HepG2 (cell line): ENCODE measurements around the gene ADAMTS14. TPM values are rescaled to one million over a fixed set of nuclear protein-coding genes. Genes with fewer than 3 reads are reported as not detected.

Source experiments
- ATAC-seq: fragments of 200-7000 bp; cut with Tn5 transposase; 3 replicates; pipeline ENCODE4 v1.9.1; 2020; ENCODE audit warnings: mild to moderate bottlenecking, moderate library complexity
- BruUV-seq: library from RNA; stranded (reverse); fragments of 400-500 nt; replicated peaks from 2 replicates; lab custom pipeline; 2021; lab: Mats Ljungman, UMichigan
- CTCF ChIA-PET: fragments of 300-600 bp; formaldehyde crosslinking; extraction: SDS; loops from one replicate; lab custom pipeline; 2021; ENCODE audit warnings: low total read pairs, inconsistent platforms, low intra/inter-chr PET ratio; lab: Yijun Ruan, JAX
- POLR2A ChIA-PET: fragments of 350-600 bp; sonication (Branson Sonifier 250); formaldehyde crosslinking; loops from one replicate; lab custom pipeline; 2020; ENCODE audit warnings: antibody characterized with exemption, inconsistent platforms; lab: Yijun Ruan, JAX
- DNase-seq: peaks from one replicate; pipeline ENCODE4 v3.0.0-alpha.2; 2015; ENCODE audit warnings: low spot score
- FAIRE-seq: peaks from 3 replicates; lab custom pipeline; 2011; peaks lifted over from hg19 to GRCh38; lab: Jason Lieb, UNC
- H2AFZ ChIP-seq: one replicate; pipeline ENCODE4 v1.6.1; 2011; ENCODE audit warnings: low read length, inconsistent platforms
- H3K27ac ChIP-seq: fragments of 300-600 bp; 3 replicates; pipeline ENCODE4 v1.8.0; 2011; ENCODE audit warnings: mixed run types, mild to moderate bottlenecking, mixed read lengths, low read length, inconsistent platforms; ENCODE audit not compliant: insufficient read depth; ENCODE audit errors: extremely low read length
- H3K27me3 ChIP-seq, 2 experiments: fragments of 200-600 bp in 1 of 2; 2 replicates in 1 of 2; 3 replicates in 1 of 2; pipeline versions ENCODE4 v1.6.0 to v1.8.0; 2011; ENCODE audit warnings: low read length in 2 of 2, mild to moderate bottlenecking in 2 of 2, moderate library complexity in 2 of 2, inconsistent platforms in 1 of 2; ENCODE audit not compliant: insufficient read depth in 2 of 2, control insufficient read depth in 1 of 2
- H3K36me3 ChIP-seq, 2 experiments: fragments of 200-600 bp in 1 of 2; replicated peaks in 1 of 2; 2 replicates in 1 of 2; 3 replicates in 1 of 2; pipeline versions ENCODE4 v1.5.1 to v1.8.0; 2011; ENCODE audit warnings: low read length in 2 of 2, inconsistent platforms in 1 of 2; ENCODE audit not compliant: insufficient read depth in 2 of 2, control insufficient read depth in 1 of 2
- H3K4me1 ChIP-seq: 2 replicates; pipeline ENCODE4 v1.5.1; 2012; ENCODE audit warnings: low read length, inconsistent platforms; ENCODE audit not compliant: insufficient read depth
- H3K4me2 ChIP-seq: 2 replicates; pipeline ENCODE4 v1.6.0; 2011; ENCODE audit warnings: low read depth, low read length, inconsistent platforms
- H3K4me3 ChIP-seq, 3 experiments: fragments of 200-600 bp in 1 of 3; sonication (generic), shearing (Covaris generic) in 1 of 3; replicated peaks in 1 of 3; 2 replicates each; pipeline ENCODE4 v1.5.1; 2011 to 2016; ENCODE audit warnings: low read length in 3 of 3, inconsistent platforms in 2 of 3, low read depth in 2 of 3, mild to moderate bottlenecking in 2 of 3, control low read depth in 1 of 3, mixed read lengths in 1 of 3; ENCODE audit not compliant: insufficient read depth in 1 of 3
- H3K79me2 ChIP-seq: one replicate; pipeline ENCODE4 v1.6.1; 2011; ENCODE audit warnings: low read length, inconsistent platforms; ENCODE audit not compliant: insufficient read depth
- H3K9ac ChIP-seq: 2 replicates; pipeline ENCODE4 v1.6.0; 2011; ENCODE audit warnings: mild to moderate bottlenecking, low read depth, low read length, inconsistent platforms; ENCODE audit not compliant: insufficient read depth
- H3K9me3 ChIP-seq: 2 replicates; pipeline ENCODE4 v1.5.1; 2012; ENCODE audit warnings: mild to moderate bottlenecking, low read length
- H4K20me1 ChIP-seq: 2 replicates; pipeline ENCODE4 v1.6.0; 2011; ENCODE audit warnings: inconsistent platforms, mild to moderate bottlenecking, low read length, moderate library complexity; ENCODE audit not compliant: insufficient read depth
- ELF1 ChIP-seq: sonication (generic); formaldehyde crosslinking; IDR thresholded peaks from 2 replicates; pipeline ENCODE4 v1.4.0; 2020; ENCODE audit warnings: missing genetic modification reagents
- ELF3 ChIP-seq: IDR thresholded peaks from 2 replicates; pipeline ENCODE4 v1.6.1; 2016; ENCODE audit warnings: missing genetic modification reagents, missing compliant biosample characterization
- GABPA ChIP-seq, 2 experiments: IDR thresholded peaks; 2 replicates each; pipeline ENCODE4 v1.6.1; 2011 to 2016; ENCODE audit warnings: low read depth in 2 of 2, low read length in 1 of 2, missing biosample characterization in 1 of 2, missing genetic modification characterization in 1 of 2
- GZF1 ChIP-seq: sonication (generic); formaldehyde crosslinking; IDR thresholded peaks from 2 replicates; pipeline ENCODE4 v1.5.1; 2020; ENCODE audit warnings: mild to moderate bottlenecking, missing genetic modification reagents
- HNF4A ChIP-seq: sonication (generic); formaldehyde crosslinking; IDR thresholded peaks from 2 replicates; pipeline ENCODE4 v1.4.0; 2020; ENCODE audit warnings: missing genetic modification reagents
- HNRNPUL1 ChIP-seq: fragments of 200-400 bp; formaldehyde crosslinking; IDR thresholded peaks from 2 replicates; pipeline ENCODE4 v1.6.1; 2017; ENCODE audit warnings: low read depth, mild to moderate bottlenecking, low read length, moderate library complexity
- JUN ChIP-seq: sonication (generic); formaldehyde crosslinking; IDR thresholded peaks from 2 replicates; pipeline ENCODE4 v1.4.0; 2020; ENCODE audit warnings: mild to moderate bottlenecking, missing genetic modification reagents
- MAFF ChIP-seq: IDR thresholded peaks from 2 replicates; pipeline ENCODE4 v1.6.1; 2011; ENCODE audit warnings: low read depth, low read length, improper control_type of control experiment
- MAFK ChIP-seq, 2 experiments: IDR thresholded peaks in 1 of 2; conservative IDR thresholded peaks in 1 of 2; 2 replicates each; pipeline ENCODE4 v1.6.1; 2011; ENCODE audit warnings: improper control_type of control experiment in 2 of 2, low read length in 2 of 2
- NCOA2 ChIP-seq: sonication (generic); formaldehyde crosslinking; IDR thresholded peaks from 2 replicates; pipeline ENCODE4 v1.8.0; 2022; ENCODE audit warnings: inconsistent platforms
- PAXIP1 ChIP-seq: sonication (generic); formaldehyde crosslinking; conservative IDR thresholded peaks from 2 replicates; pipeline ENCODE4 v1.4.0; 2020; ENCODE audit warnings: mild to moderate bottlenecking, missing genetic modification reagents, moderate library complexity
- SATB2 ChIP-seq: sonication (generic); formaldehyde crosslinking; IDR thresholded peaks from 2 replicates; pipeline ENCODE4 v1.5.0; 2020; ENCODE audit warnings: missing genetic modification reagents
- SRF ChIP-seq: IDR thresholded peaks from 2 replicates; pipeline ENCODE4 v1.6.1; 2011; ENCODE audit warnings: mild to moderate bottlenecking, low read depth, low read length, moderate library complexity
- STAT5B ChIP-seq: sonication (generic); formaldehyde crosslinking; IDR thresholded peaks from 2 replicates; pipeline ENCODE4 v1.4.0; 2020; ENCODE audit warnings: missing genetic modification reagents
- ZEB1 ChIP-seq: IDR thresholded peaks from 2 replicates; pipeline ENCODE4 v1.6.1; 2012; ENCODE audit warnings: mild to moderate bottlenecking, low read depth, inconsistent platforms; ENCODE audit not compliant: insufficient replicate concordance
- ZFP90 ChIP-seq: sonication (generic); formaldehyde crosslinking; IDR thresholded peaks from 2 replicates; pipeline ENCODE4 v1.8.0; 2022; ENCODE audit warnings: missing genetic modification reagents, mild to moderate bottlenecking, inconsistent platforms, borderline replicate concordance
- ZNF350 ChIP-seq: sonication (generic); formaldehyde crosslinking; IDR thresholded peaks from 2 replicates; pipeline ENCODE4 v1.4.0; 2020; ENCODE audit warnings: mild to moderate bottlenecking, low read depth, missing genetic modification reagents, borderline replicate concordance
- WGBS: methylation state at CpG from one replicate; pipeline ENCODE4 v1.1.6; 2017; ENCODE audit warnings: low lambda C conversion rate; 5-methylcytosine and 5-hydroxymethylcytosine counted together
- in situ Hi-C: cut with HindIII; loops from 2 replicates; pipeline ENCODE4 v1.10.0; 2017; ENCODE audit warnings: low pct_unique_long_range_greater_than_20kb; ENCODE audit not compliant: extremely low pct_ligation_motif_present
- intact Hi-C: fragments of 100-400 bp; cut with micrococcal nuclease; formaldehyde crosslinking; loops from one replicate; pipeline ENCODE4 v1.10.0; 2022; ENCODE audit not compliant: unreplicated experiment
- polyA plus RNA-seq, 8 experiments: library from polyadenylated mRNA; depleted of rRNA in 3 of 8; stranded (reverse) in 7 of 8; unstranded in 1 of 8; fragments of >200 nt; fragmentation: Illumina TruSeq in 4 of 8; extraction: Trizol in 4 of 8; gene quantifications; 2 replicates each; pipeline versions ENCODE4 v1.2.1 to v1.2.3, GENCODE V29; 2011 to 2016; ENCODE audit warnings: low read depth in 4 of 8, missing spikeins in 1 of 8, mixed read lengths in 1 of 8; ENCODE audit not compliant: insufficient read depth in 1 of 8
- total RNA-seq, 5 experiments: library from RNA; depleted of rRNA; stranded (reverse); fragments of >200 nt; fragmentation: Illumina TruSeq; extraction: Trizol; gene quantifications; 2 replicates each; pipeline ENCODE4 v1.2.3, GENCODE V29; 2016; ENCODE audit warnings: low read depth in 1 of 5

ADAMTS14 gene
- total and polyA plus RNA-seq, 2 of the 13 experiments (the other 11 are each of a cell fraction or from before 2014, with no cell fraction given), result 0.04 to 0.07 TPM

- Histone ChIP-seq H3K4me3 (peak overlapping the region in 1 of 3 experiments; percentile 9; a peak in 2 of 6 replicates), H2AFZ (no peak overlapping the region), H3K9me3 (no peaks in the 10 kb centered on the region), H3K4me1 (peaks cover 25% of the 10 kb centered on the region), H4K20me1 (no peaks in the 10 kb centered on the region), H3K36me3 (no peaks in the 10 kb centered on the region), H3K27me3 (peaks cover 1 to 4% of the 10 kb centered on the region in 2 experiments; a peak in 2 of 5 replicates), H3K4me2 (peak overlapping the region; percentile 68), H3K79me2 (no peaks in the 10 kb centered on the region), H3K27ac (no peak overlapping the region), H3K9ac (0 out of 2 replicates have a peak overlapping the region, but pooled peaks have one; percentile 43)
- FAIRE-seq (peak; percentile 68), ATAC-seq (peak; percentile 78), DNase-seq (peak; percentile 57)
- in situ Hi-C loops (no loop called here), intact Hi-C loops (no loop called here)
- ChIA-PET CTCF (no interaction called here), POLR2A (no interaction called here)
- WGBS, result 43% methylated on average over 7 of the region's 8 CpGs
- BruUV-seq, result no TSS peak
- TF ChIP-seq ZNF350 (CRISPR knock-in tag) (no peak), GZF1 (CRISPR knock-in tag) (no peak), JUN (CRISPR knock-in tag) (no peak), SATB2 (CRISPR knock-in tag) (no peak), SRF (no peak), NCOA2 (peak; percentile 52; the same call in 1 of the 2 replicates), STAT5B (CRISPR knock-in tag) (no peak), ELF3 (0 out of 2 replicates have a peak, but pooled peaks have one; percentile 55), GABPA (IDR thresholded peaks at IDR 0.05; ENCODE audit: low read depth, low read length) (no peak), GABPA (CRISPR knock-in tag; IDR thresholded peaks at IDR 0.05; ENCODE audit: low read depth) (peak; percentile 74), HNF4A (CRISPR knock-in tag) (peak; percentile 74), ELF1 (CRISPR knock-in tag) (peak; percentile 51; the same call in 1 of the 2 replicates), PAXIP1 (CRISPR knock-in tag) (peak; percentile 49), HNRNPUL1 (no peak), MAFK (conservative IDR thresholded peaks at IDR 0.05 in 1 of 2, IDR thresholded peaks at IDR 0.05 in 1 of 2; ENCODE audit: low read length in 2 of 2) (peak; percentile 36 to 41; a peak in 1 of 4 replicates), MAFF (0 out of 2 replicates have a peak, but pooled peaks have one; percentile 35), ZEB1 (no peak), ZFP90 (CRISPR knock-in tag) (no peak)
Measured at GRCh38 chr10:70742537-70743429, 70.5 kb downstream of the ADAMTS14 start.
